Fibroblast of lung (primary cell): ENCODE measurements around the gene TAF8. TPM values are rescaled to one million over a fixed set of nuclear protein-coding genes. Genes with fewer than 3 reads are reported as not detected.

ENCODE experiments used
- DNase-seq, 2 donors: peaks; one replicate each; pipeline versions ENCODE4 v3.0.0 to v3.0.0-alpha.2; 2010; ENCODE audit warnings: low read depth in 2 of 2
- H2AFZ ChIP-seq: 2 replicates; pipeline ENCODE4 v1.5.1; 2012; ENCODE audit warnings: low read length, control low read depth, inconsistent platforms
- H3K27ac ChIP-seq: 2 replicates; pipeline ENCODE4 v1.5.1; 2011; ENCODE audit warnings: low read length, control low read depth; ENCODE audit not compliant: insufficient read depth
- H3K27me3 ChIP-seq: 2 replicates; pipeline ENCODE4 v1.5.1; 2011; ENCODE audit warnings: mild to moderate bottlenecking, low read length; ENCODE audit not compliant: control insufficient read depth, insufficient read depth
- H3K36me3 ChIP-seq: 2 replicates; pipeline ENCODE4 v1.5.1; 2011; ENCODE audit warnings: low read length; ENCODE audit not compliant: control insufficient read depth, insufficient read depth
- H3K4me1 ChIP-seq: 2 replicates; pipeline ENCODE4 v1.5.1; 2011; ENCODE audit warnings: low read length; ENCODE audit not compliant: control insufficient read depth, insufficient read depth; ENCODE audit errors: extremely low read depth
- H3K4me2 ChIP-seq: 2 replicates; pipeline ENCODE4 v1.5.1; 2011; ENCODE audit warnings: low read length, control low read depth; ENCODE audit not compliant: insufficient read depth; ENCODE audit errors: extremely low read depth
- H3K4me3 ChIP-seq, 4 experiments: fragments of 200-600 bp in 1 of 4; sonication (generic) in 1 of 4; replicated peaks in 1 of 4; 2 replicates each; pipeline ENCODE4 v1.5.1; 2011 to 2016; ENCODE audit warnings: low read length in 4 of 4, low read depth in 3 of 4, mild to moderate bottlenecking in 3 of 4, control low read depth in 2 of 4, inconsistent platforms in 1 of 4, mixed read lengths in 1 of 4; ENCODE audit not compliant: insufficient read depth in 1 of 4; ENCODE audit errors: control extremely low read depth in 1 of 4
- H3K79me2 ChIP-seq: 2 replicates; pipeline ENCODE4 v1.5.1; 2012; ENCODE audit warnings: mild to moderate bottlenecking, low read length, inconsistent platforms; ENCODE audit not compliant: control insufficient read depth, insufficient read depth
- H3K9ac ChIP-seq: 2 replicates; pipeline ENCODE4 v1.5.1; 2011; ENCODE audit warnings: mild to moderate bottlenecking, low read length, control low read depth; ENCODE audit not compliant: insufficient read depth
- H3K9me3 ChIP-seq: 2 replicates; pipeline ENCODE4 v1.5.1; 2012; ENCODE audit warnings: low read depth, low read length; ENCODE audit not compliant: control insufficient read depth, insufficient read depth
- H4K20me1 ChIP-seq: 2 replicates; pipeline ENCODE4 v1.5.1; 2011; ENCODE audit warnings: low read length; ENCODE audit not compliant: control insufficient read depth, insufficient read depth; ENCODE audit errors: extremely low read depth
- EZH2 ChIP-seq: IDR thresholded peaks from 2 replicates; pipeline ENCODE4 v1.5.1; 2012; ENCODE audit warnings: low read length, control low read depth, mild to moderate bottlenecking; ENCODE audit errors: missing control alignments
- polyA plus RNA-seq, 2 donors: library from polyadenylated mRNA; depleted of rRNA in 1 of 2; stranded (reverse) in 1 of 2; unstranded in 1 of 2; fragments of >200 nt; gene quantifications; 2 replicates each; pipeline ENCODE4 v1.2.1, GENCODE V29; 2011 to 2012; ENCODE audit warnings: missing spikeins in 1 of 2
- total RNA-seq: library from RNA; depleted of rRNA; stranded (reverse); fragments of >200 nt; gene quantifications from 2 replicates; pipeline ENCODE4 v1.2.1, GENCODE V29; 2014
- TF ChIP-seq, protein P1 (sequence below), 2 donors: IDR thresholded peaks in 1 of 2; conservative IDR thresholded peaks in 1 of 2; 1 replicate in 1 of 2; 2 replicates in 1 of 2; pipeline ENCODE4 v1.5.1; 2011 to 2012; ENCODE audit warnings: low read length in 2 of 2, control low read depth in 1 of 2, inconsistent platforms in 1 of 2, low read depth in 1 of 2, mild to moderate bottlenecking in 1 of 2

TAF8 gene
- total and polyA plus RNA-seq, 2 donors (not counting 1 experiment from before 2014, with no cell fraction given): 13.9 to 14.0 TPM

DNA sequence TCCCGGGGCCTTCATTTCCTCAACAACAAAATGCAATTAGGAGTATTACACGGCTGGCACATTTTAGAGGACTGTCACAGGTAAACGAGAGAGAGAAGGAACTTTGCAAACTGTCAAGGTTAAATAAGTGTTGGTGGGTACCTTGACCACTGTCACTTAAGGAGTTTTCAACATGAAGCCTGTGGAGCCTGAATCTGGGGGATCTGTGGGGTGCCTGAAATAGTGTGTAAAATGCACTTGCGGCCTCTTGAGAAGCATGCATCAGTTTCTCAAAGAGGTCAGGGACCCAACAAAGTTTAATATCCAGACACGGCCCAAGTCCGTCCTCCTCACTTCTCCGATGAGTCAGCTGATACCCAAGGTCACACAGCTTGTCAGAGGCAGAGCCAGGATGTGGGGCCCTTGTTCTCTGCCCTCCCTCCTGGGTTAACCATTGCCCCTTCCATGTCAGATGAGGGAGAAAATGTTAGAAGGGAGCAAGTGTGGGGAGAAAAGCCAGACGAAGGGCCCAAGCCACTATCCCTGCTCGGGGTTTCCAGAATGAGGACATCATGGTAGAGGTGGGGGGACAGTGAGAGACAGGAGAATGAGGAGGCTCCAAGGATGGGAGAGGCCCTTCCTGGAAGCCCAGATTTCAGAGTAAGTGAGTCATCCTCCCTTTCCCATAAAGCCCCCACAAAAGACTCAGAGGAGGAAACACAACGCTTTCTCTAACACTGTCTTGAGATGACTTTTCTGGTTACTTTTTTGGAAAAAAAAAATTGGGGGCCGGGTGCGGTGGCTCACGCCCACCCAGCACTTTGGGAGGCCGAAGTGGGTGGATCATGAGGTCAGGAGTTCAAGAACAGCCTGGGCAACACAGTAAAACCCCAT, 49.9 kb downstream of the TAF8 start:
- peak overlapping the region; percentile 92 for H3K27ac ChIP-seq
- H3K9me3 ChIP-seq: no peaks in the 10 kb centered on the region
- H3K9ac ChIP-seq: peak overlapping the region; percentile 45
- no peak overlapping the region for H3K4me3 ChIP-seq
- H3K27me3 ChIP-seq: no peaks in the 10 kb centered on the region
- peaks cover 19% of the 10 kb centered on the region for H3K4me1 ChIP-seq
- H3K36me3 ChIP-seq: no peaks in the 10 kb centered on the region
- peak overlapping the region; percentile 46 for H2AFZ ChIP-seq
- no peaks in the 10 kb centered on the region for H4K20me1 ChIP-seq
- H3K79me2 ChIP-seq: no peaks in the 10 kb centered on the region
- H3K4me2 ChIP-seq: peak overlapping the region; percentile 46
- DNase-seq: peak; percentile 78 to 90
- TF ChIP-seq, protein P1, sequence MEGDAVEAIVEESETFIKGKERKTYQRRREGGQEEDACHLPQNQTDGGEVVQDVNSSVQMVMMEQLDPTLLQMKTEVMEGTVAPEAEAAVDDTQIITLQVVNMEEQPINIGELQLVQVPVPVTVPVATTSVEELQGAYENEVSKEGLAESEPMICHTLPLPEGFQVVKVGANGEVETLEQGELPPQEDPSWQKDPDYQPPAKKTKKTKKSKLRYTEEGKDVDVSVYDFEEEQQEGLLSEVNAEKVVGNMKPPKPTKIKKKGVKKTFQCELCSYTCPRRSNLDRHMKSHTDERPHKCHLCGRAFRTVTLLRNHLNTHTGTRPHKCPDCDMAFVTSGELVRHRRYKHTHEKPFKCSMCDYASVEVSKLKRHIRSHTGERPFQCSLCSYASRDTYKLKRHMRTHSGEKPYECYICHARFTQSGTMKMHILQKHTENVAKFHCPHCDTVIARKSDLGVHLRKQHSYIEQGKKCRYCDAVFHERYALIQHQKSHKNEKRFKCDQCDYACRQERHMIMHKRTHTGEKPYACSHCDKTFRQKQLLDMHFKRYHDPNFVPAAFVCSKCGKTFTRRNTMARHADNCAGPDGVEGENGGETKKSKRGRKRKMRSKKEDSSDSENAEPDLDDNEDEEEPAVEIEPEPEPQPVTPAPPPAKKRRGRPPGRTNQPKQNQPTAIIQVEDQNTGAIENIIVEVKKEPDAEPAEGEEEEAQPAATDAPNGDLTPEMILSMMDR (conservative IDR thresholded peaks at IDR 0.05 in 1 of 2, IDR thresholded peaks at IDR 0.05 in 1 of 2; ENCODE audit: low read depth in 1 of 2, low read length in 2 of 2): no peak
- no peak for TF ChIP-seq EZH2

DNA sequence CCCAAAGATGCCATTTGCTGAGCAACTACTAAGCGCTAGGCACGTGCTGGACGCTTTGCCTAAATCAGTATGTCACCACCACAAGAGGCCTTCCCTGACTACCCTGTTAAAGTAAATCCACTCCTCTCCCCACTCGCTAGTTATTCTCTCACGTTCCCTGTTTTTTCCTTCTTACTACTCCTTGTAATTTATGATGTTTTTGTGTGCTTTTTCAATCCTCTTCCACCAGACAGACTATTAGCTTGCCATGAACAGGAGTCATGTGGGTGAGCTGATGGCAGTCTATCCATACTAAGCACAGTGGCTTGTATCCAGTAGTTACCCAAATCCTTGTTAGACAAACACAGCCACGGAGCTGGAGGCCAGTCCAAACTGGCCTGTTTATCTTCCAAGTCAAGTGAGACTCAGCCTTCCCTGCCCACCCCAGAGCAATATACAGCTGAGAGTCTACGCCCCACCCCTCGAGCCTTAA, 50.9 kb downstream of the TAF8 start:
- TF ChIP-seq EZH2: no peak
- TF ChIP-seq, protein P1 (conservative IDR thresholded peaks at IDR 0.05 in 1 of 2, IDR thresholded peaks at IDR 0.05 in 1 of 2; ENCODE audit: low read depth in 1 of 2, low read length in 2 of 2): no peak
- no peak overlapping the region for H3K4me2 ChIP-seq

DNA sequence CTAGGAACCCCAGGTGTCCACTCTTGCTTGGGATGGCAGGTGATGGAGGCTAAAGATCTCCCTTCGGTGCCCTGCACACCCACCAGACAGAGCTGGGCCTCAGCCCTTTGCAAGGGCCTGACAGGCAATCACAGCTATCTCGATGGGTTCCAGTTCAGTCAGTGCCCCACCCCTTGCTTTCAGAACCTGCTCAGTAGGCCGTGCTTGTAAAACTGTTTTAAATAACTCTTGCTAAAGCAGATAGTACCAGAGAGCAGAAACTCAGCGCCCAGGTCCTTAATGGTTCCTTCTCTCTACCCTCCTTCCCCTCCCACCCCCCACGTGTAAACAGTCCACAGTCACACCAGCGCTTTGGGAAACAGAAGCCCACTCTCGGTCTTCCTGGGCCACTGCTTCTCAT, 52.9 kb downstream of the TAF8 start:
- no peak for TF ChIP-seq EZH2
- TF ChIP-seq, protein P1 (conservative IDR thresholded peaks at IDR 0.05 in 1 of 2, IDR thresholded peaks at IDR 0.05 in 1 of 2; ENCODE audit: low read depth in 1 of 2, low read length in 2 of 2): no peak
- Histone ChIP-seq H4K20me1 (no peaks in the 10 kb centered on the region), H2AFZ (no peak overlapping the region), H3K4me3 (no peak overlapping the region), H3K9ac (no peak overlapping the region), H3K27ac (no peak overlapping the region), H3K27me3 (no peaks in the 10 kb centered on the region), H3K9me3 (no peaks in the 10 kb centered on the region), H3K4me1 (peaks cover 19% of the 10 kb centered on the region), H3K4me2 (no peak overlapping the region), H3K79me2 (no peaks in the 10 kb centered on the region), H3K36me3 (no peaks in the 10 kb centered on the region)
- DNase-seq: no peak

More for the DNA sequence above, 50.9 kb downstream of the TAF8 start:
- Histone ChIP-seq H3K4me3 (no peak overlapping the region), H3K27me3 (no peaks in the 10 kb centered on the region), H3K27ac (peak overlapping the region; percentile 92), H4K20me1 (no peaks in the 10 kb centered on the region), H3K79me2 (no peaks in the 10 kb centered on the region), H2AFZ (no peak overlapping the region), H3K4me1 (peaks cover 19% of the 10 kb centered on the region), H3K9me3 (no peaks in the 10 kb centered on the region), H3K9ac (no peak overlapping the region), H3K36me3 (no peaks in the 10 kb centered on the region)
- DNase-seq: peak; percentile 17 to 82
